K562 (cell line): ENCODE data around the gene MYCBPAP.

Source experiments
- BRF1 ChIP-seq: IDR thresholded peaks from 3 replicates; pipeline ENCODE4 v1.6.1; 2011; ENCODE audit warnings: borderline replicate concordance, mild to moderate bottlenecking; ENCODE audit not compliant: insufficient read length; ENCODE audit errors: extremely low read depth
- DNMT1 ChIP-seq: fragments of 450-650 bp; IDR thresholded peaks from 2 replicates; pipeline ENCODE4 v1.6.1; 2016; ENCODE audit warnings: antibody characterized with exemption, mild to moderate bottlenecking
- ERF ChIP-seq: fragments of 450-650 bp; formaldehyde crosslinking; IDR thresholded peaks from 2 replicates; pipeline ENCODE4 v1.4.0; 2020; ENCODE audit warnings: mild to moderate bottlenecking, mixed read lengths
- NFYB ChIP-seq: IDR thresholded peaks from 2 replicates; pipeline ENCODE4 v1.6.1; 2011; ENCODE audit warnings: mild to moderate bottlenecking, moderate library complexity; ENCODE audit not compliant: insufficient read length; ENCODE audit errors: extremely low read depth
- PCBP1 ChIP-seq: fragments of 200-400 bp; formaldehyde crosslinking; IDR thresholded peaks from 2 replicates; pipeline ENCODE4 v1.6.1; 2018; ENCODE audit warnings: mild to moderate bottlenecking, low read depth, low read length; ENCODE audit not compliant: poor library complexity, severe bottlenecking
- PHF8 ChIP-seq: fragments of 200-600 bp; sonication (generic); IDR thresholded peaks from 2 replicates; pipeline ENCODE4 v1.6.1; 2012; ENCODE audit warnings: mixed run types, mild to moderate bottlenecking, inconsistent platforms, low read length, moderate library complexity, borderline replicate concordance
- RAD21 ChIP-seq, 2 experiments: fragments of 250-450 bp in 1 of 2; fragments of 450-650 bp in 1 of 2; sonication (Bioruptor Pico) in 1 of 2; formaldehyde crosslinking in 1 of 2; IDR thresholded peaks in 1 of 2; conservative IDR thresholded peaks in 1 of 2; 2 replicates each; pipeline versions ENCODE4 v1.4.0 to v1.8.0; 2020 to 2022; ENCODE audit warnings: mild to moderate bottlenecking in 2 of 2, moderate library complexity in 1 of 2
- RFX5 ChIP-seq: IDR thresholded peaks from 2 replicates; pipeline ENCODE4 v1.6.1; 2011; ENCODE audit warnings: low read depth, mild to moderate bottlenecking, improper control_type of control experiment, low read length
- TCF7 ChIP-seq: sonication (generic); IDR thresholded peaks from 2 replicates; pipeline ENCODE4 v1.6.1; 2016; ENCODE audit warnings: antibody characterized with exemption, borderline replicate concordance
- TF ChIP-seq, protein P1 (sequence below), 2 experiments: fragments of 450-650 bp; formaldehyde crosslinking in 1 of 2; IDR thresholded peaks; 2 replicates each; pipeline versions ENCODE4 v1.4.0 to v1.6.1; 2014 to 2020; ENCODE audit warnings: mild to moderate bottlenecking in 2 of 2, borderline replicate concordance in 1 of 2, low read depth in 1 of 2

DNA sequence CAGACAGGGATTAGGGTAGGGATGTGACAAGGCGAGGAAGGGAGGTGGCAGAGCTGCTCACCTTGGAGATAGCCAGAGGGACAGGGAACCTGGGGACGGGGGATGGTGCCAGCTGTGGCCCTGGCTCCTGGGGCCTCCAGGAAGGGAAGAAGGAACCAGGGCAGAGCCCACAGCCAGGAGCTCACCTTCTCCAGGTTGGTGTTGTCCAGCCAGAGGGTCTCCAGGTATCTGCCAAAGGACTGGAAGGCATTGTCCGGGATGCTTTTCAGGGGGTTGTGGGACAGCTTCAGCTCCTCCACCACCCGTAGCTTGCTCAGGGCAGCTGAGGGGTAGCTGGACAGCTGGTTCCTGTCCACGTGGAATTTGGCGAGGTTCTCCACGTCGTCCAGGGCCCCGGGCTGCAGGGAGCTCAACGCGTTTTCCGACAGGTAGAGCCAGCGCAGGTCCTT lies 40.4 kb upstream of the MYCBPAP start:
- TF ChIP-seq BRF1 (no peak), NFYB (no peak), RAD21 (CRISPR knock-in tag; conservative IDR thresholded peaks at IDR 0.05 in 1 of 2, IDR thresholded peaks at IDR 0.05 in 1 of 2) (no peak), ERF (CRISPR knock-in tag) (no peak), DNMT1 (no peak), TCF7 (no peak), PCBP1 (no peak), PHF8 (no peak), RFX5 (no peak)
- TF ChIP-seq, protein P1, sequence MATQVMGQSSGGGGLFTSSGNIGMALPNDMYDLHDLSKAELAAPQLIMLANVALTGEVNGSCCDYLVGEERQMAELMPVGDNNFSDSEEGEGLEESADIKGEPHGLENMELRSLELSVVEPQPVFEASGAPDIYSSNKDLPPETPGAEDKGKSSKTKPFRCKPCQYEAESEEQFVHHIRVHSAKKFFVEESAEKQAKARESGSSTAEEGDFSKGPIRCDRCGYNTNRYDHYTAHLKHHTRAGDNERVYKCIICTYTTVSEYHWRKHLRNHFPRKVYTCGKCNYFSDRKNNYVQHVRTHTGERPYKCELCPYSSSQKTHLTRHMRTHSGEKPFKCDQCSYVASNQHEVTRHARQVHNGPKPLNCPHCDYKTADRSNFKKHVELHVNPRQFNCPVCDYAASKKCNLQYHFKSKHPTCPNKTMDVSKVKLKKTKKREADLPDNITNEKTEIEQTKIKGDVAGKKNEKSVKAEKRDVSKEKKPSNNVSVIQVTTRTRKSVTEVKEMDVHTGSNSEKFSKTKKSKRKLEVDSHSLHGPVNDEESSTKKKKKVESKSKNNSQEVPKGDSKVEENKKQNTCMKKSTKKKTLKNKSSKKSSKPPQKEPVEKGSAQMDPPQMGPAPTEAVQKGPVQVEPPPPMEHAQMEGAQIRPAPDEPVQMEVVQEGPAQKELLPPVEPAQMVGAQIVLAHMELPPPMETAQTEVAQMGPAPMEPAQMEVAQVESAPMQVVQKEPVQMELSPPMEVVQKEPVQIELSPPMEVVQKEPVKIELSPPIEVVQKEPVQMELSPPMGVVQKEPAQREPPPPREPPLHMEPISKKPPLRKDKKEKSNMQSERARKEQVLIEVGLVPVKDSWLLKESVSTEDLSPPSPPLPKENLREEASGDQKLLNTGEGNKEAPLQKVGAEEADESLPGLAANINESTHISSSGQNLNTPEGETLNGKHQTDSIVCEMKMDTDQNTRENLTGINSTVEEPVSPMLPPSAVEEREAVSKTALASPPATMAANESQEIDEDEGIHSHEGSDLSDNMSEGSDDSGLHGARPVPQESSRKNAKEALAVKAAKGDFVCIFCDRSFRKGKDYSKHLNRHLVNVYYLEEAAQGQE (IDR thresholded peaks at IDR 0.05; ENCODE audit: borderline replicate concordance), result no peak
- TF ChIP-seq, protein P1 (CRISPR knock-in tag; IDR thresholded peaks at IDR 0.05; ENCODE audit: low read depth), result no peak
